HG03439 (cell line): ENCODE results near the gene SNHG17.

ENCODE experiments used
- ATAC-seq: cut with Tn5 transposase; IDR thresholded peaks from one replicate; pipeline ENCODE4 v1.9.1; 2021; ENCODE audit warnings: mild to moderate bottlenecking, moderate library complexity; ENCODE audit not compliant: unreplicated experiment

SNHG17 gene

DNA sequence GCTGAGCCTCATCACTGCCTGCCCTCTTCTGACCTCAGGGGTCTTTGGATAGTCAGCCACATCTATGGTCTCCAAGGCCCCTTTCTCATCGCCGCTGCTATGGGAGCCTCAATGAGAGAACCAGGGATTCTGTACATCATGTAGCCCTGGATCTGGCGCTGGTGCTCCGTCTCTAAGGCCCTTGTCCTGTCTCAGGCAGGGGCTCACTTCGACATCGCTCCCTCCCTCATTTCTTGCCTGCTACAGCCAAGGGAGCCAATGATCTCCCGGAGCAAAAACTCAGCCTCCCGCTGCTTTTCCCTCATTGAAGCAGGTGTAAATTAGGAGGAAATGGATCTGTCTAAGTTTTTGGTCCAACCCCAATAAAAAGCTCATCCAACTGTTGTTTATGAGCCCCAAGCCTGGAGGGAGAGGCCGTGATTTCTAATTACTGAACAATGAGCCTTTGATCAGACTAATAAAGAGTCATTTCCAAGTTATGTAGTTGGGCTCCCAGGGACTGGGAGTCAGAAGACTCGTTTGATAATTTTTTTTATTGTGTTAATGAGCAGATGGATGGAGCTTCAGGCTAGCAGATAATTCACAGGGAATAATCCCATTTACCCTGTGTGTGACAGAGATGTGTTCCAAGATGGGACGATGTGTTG is 58.0 kb downstream of the SNHG17 start:
- no peak for ATAC-seq

DNA sequence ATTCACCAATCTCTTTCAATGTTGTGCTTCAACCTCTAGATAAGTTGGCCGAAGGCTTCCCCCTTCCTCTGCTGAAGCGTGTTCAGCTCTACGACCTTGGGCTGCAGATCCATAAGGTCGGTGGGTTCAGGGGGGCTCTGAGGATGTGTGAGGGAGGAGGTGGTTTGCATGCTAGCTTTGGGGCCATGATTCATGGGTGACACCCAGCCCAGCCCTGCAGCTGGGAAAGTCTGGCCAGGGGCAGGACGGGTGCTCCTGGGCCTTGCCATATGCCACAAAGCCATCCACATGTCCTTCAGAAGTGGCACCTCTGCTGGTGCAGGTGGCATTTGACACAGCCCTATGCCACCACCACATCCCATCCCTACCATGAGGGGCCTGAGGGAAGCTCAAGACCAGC is 61.2 kb downstream of the SNHG17 start:
- ATAC-seq, result no peak

GRCh38 chr20:38373231-38373867 is 61.8 kb downstream of the SNHG17 start:
- ATAC-seq, result no peak

GRCh38 chr20:38372806-38373205 is 62.3 kb downstream of the SNHG17 start:
- no peak for ATAC-seq
